Glutamatergic neuron (in vitro differentiated cells): ENCODE results near the gene VSTM2B. TPM values are rescaled to one million over a fixed set of nuclear protein-coding genes. Genes with fewer than 3 reads are reported as not detected.

Experiments
- DNase-seq: peaks from one replicate; pipeline ENCODE4 v3.0.0; 2022
- H3K27ac Mint-ChIP-seq: one replicate; pipeline ENCODE4 v1.8.0; 2020; ENCODE audit warnings: mild to moderate bottlenecking, mixed read lengths, inconsistent platforms; ENCODE audit not compliant: unreplicated experiment
- H3K27me3 Mint-ChIP-seq: one replicate; pipeline ENCODE4 v1.8.0; 2020; ENCODE audit warnings: mild to moderate bottlenecking, moderate library complexity, mixed read lengths, inconsistent platforms; ENCODE audit not compliant: unreplicated experiment
- H3K36me3 Mint-ChIP-seq: one replicate; pipeline ENCODE4 v1.8.0; 2020; ENCODE audit warnings: mild to moderate bottlenecking, mixed read lengths, inconsistent platforms; ENCODE audit not compliant: unreplicated experiment
- H3K4me1 Mint-ChIP-seq: one replicate; pipeline ENCODE4 v1.8.0; 2020; ENCODE audit warnings: mild to moderate bottlenecking, low read depth, mixed read lengths, inconsistent platforms; ENCODE audit not compliant: unreplicated experiment
- H3K4me3 Mint-ChIP-seq: one replicate; pipeline ENCODE4 v1.8.0; 2020; ENCODE audit warnings: mild to moderate bottlenecking, mixed read lengths, inconsistent platforms; ENCODE audit not compliant: unreplicated experiment
- H3K9me3 Mint-ChIP-seq: one replicate; pipeline ENCODE4 v1.8.0; 2020; ENCODE audit warnings: mild to moderate bottlenecking, moderate library complexity, mixed read lengths, inconsistent platforms; ENCODE audit not compliant: unreplicated experiment
- CTCF ChIP-seq: fragments of 200-600 bp; sonication (generic); IDR thresholded peaks from one replicate; pipeline ENCODE4 v1.5.0; 2021; ENCODE audit not compliant: partially characterized antibody, unreplicated experiment
- total RNA-seq: library from RNA; stranded (reverse); fragmentation: NEBNext Ultra II Directional; extraction: Animal tissue kit (Norgen Biotek cat#: 25700); gene quantifications from one replicate; pipeline ENCODE4 v1.2.1, GENCODE V29; 2021; ENCODE audit not compliant: unreplicated experiment

The VSTM2B gene
- total RNA-seq, 1 donor from 2014 or later = 16.6 TPM

- no peak for TF ChIP-seq CTCF
- peaks cover 13% of the 10 kb centered on the region for H3K36me3 Mint-ChIP-seq
Measured at GRCh38 chr19:29508181-29508580, 17.6 kb upstream of the VSTM2B start.

GRCh38 chr19:29509456-29509855, 16.3 kb upstream of the VSTM2B start:
- H3K27ac Mint-ChIP-seq = no peak overlapping the region
- peaks cover 8% of the 10 kb centered on the region for H3K36me3 Mint-ChIP-seq
- no peak for TF ChIP-seq CTCF
- H3K4me1 Mint-ChIP-seq = no peaks in the 10 kb centered on the region
- peaks cover 14% of the 10 kb centered on the region for H3K27me3 Mint-ChIP-seq
- no peak overlapping the region for H3K4me3 Mint-ChIP-seq
- H3K9me3 Mint-ChIP-seq = no peaks in the 10 kb centered on the region
- DNase-seq = peak; percentile 2

More at GRCh38 chr19:29508181-29508580, 17.6 kb upstream of the VSTM2B start:
- peaks cover 3% of the 10 kb centered on the region for H3K4me1 Mint-ChIP-seq
- H3K9me3 Mint-ChIP-seq = peaks cover 2% of the 10 kb centered on the region
- no peak overlapping the region for H3K27ac Mint-ChIP-seq
- no peak for DNase-seq
- no peak overlapping the region for H3K4me3 Mint-ChIP-seq
- peaks cover 15% of the 10 kb centered on the region for H3K27me3 Mint-ChIP-seq

GRCh38 chr19:29510701-29511265, 15.0 kb upstream of the VSTM2B start:
- Mint-ChIP-seq H3K27me3 (peaks cover 18% of the 10 kb centered on the region), H3K36me3 (peaks cover 8% of the 10 kb centered on the region), H3K9me3 (peaks cover 2% of the 10 kb centered on the region), H3K27ac (no peak overlapping the region), H3K4me1 (no peaks in the 10 kb centered on the region), H3K4me3 (no peak overlapping the region)
- no peak for TF ChIP-seq CTCF
- peak; percentile 5 for DNase-seq

GRCh38 chr19:29511768-29512167, 14.0 kb upstream of the VSTM2B start:
- no peak overlapping the region for H3K4me3 Mint-ChIP-seq
- peaks cover 8% of the 10 kb centered on the region for H3K36me3 Mint-ChIP-seq
- no peaks in the 10 kb centered on the region for H3K4me1 Mint-ChIP-seq
- no peak for DNase-seq
- peaks cover 18% of the 10 kb centered on the region for H3K27me3 Mint-ChIP-seq
- no peak overlapping the region for H3K27ac Mint-ChIP-seq
- H3K9me3 Mint-ChIP-seq = peaks cover 2% of the 10 kb centered on the region
- TF ChIP-seq CTCF = no peak

GRCh38 chr19:29512748-29513147, 13.0 kb upstream of the VSTM2B start:
- no peak for TF ChIP-seq CTCF
- no peaks in the 10 kb centered on the region for H3K4me1 Mint-ChIP-seq
- peaks cover 5% of the 10 kb centered on the region for H3K9me3 Mint-ChIP-seq
- DNase-seq = no peak
- H3K4me3 Mint-ChIP-seq = no peak overlapping the region
- H3K27ac Mint-ChIP-seq = no peak overlapping the region
- peaks cover 18% of the 10 kb centered on the region for H3K27me3 Mint-ChIP-seq
- H3K36me3 Mint-ChIP-seq = peaks cover 8% of the 10 kb centered on the region
